GM19043 (cell line): Measurements from ENCODE around the gene MUC2.
"Not testable (repeated sequence)": the region's sequence is repeated elsewhere in the genome, so short reads cannot be mapped to it uniquely, and the experiment has no call there.

Source experiments
- ATAC-seq: cut with Tn5 transposase; IDR thresholded peaks from one replicate; pipeline ENCODE4 v1.9.1; 2021; ENCODE audit warnings: low read depth; ENCODE audit not compliant: unreplicated experiment

MUC2 gene

DNA sequence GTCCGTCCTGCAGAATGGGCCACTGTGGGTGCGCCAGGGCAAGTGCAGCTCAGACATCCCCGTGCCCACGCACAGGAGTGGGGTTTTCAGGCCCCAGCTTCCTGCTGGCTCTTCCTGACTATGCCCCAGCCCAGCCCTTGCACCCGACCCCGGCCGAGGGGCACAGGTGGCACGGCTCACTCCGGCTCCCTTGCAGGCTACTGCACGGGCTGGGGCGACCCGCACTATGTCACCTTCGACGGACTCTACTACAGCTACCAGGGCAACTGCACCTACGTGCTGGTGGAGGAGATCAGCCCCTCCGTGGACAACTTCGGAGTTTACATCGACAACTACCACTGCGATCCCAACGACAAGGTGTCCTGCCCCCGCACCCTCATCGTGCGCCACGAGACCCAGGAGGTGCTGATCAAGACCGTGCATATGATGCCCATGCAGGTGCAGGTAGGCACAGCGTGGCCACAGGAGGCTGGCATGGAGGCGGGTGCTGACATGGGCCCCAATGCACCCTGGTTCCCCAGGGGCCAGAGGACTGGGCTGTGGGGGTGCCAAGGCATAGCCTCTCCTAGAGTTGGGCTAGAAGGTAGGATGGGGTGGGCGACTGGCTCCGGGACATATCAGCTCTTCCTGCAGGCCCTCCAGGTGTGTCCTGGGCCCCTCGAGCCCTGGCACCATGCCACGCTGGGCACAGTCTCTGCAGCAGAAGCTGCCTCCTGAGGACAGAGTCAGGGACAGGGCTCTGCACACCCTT, 27.7 kb downstream of the MUC2 start:
- no peak for ATAC-seq

DNA sequence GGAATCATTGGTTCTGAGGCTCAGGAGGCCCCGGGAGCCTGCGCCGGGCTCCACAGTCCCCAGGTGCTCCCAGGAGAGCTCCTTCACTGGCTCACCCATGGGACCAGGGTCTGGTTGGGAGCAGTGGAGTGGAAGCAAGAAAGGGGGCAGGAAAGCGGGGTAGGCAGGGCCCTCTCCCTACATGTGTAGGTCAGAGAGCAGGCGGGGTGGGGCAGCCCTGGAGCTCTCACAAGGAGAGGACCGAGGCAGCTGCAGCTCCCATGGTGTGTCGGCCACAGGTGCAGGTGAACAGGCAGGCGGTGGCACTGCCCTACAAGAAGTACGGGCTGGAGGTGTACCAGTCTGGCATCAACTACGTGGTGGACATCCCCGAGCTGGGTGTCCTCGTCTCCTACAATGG, 28.3 kb downstream of the MUC2 start:
- no peak for ATAC-seq

DNA sequence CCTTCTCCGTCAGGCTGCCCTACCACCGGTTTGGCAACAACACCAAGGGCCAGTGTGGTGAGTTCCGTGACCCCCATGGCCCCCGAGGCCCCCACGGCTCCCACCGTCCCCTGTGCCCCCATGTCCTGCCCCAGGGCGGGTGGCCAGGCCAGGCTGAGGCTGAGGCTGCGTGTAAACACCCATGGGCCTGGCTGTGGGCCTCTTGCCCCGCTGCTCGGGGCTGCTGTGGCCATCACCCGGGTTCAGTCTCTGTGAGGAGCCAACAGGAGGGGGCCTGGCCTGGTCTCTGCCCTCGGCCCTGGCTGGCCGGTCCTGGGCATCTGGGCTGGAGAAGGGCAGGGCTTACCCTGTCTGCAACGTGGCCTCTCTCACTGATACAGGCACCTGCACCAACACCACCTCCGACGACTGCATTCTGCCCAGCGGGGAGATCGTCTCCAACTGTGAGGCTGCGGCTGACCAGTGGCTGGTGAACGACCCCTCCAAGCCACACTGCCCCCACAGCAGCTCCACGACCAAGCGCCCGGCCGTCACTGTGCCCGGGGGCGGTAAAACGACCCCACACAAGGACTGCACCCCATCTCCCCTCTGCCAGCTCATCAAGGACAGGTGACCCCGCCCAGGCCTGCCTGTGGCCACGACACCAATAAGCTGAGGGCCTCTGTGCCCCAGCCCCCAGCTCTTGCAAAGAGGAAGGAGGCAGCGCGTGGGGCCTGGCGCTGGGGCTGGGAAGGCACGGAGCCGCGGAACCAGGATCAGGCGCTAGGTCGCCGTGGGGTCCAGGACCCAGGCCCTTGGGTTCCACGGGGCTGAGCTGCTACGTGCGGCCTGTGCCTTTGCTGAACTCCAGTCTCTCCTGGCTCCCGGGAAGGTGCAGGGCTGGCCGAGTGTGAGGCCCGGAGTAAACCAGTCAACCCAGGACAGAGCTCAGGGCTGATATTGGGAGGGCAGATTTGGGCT, 29.0 kb downstream of the MUC2 start:
- no peak for ATAC-seq

DNA sequence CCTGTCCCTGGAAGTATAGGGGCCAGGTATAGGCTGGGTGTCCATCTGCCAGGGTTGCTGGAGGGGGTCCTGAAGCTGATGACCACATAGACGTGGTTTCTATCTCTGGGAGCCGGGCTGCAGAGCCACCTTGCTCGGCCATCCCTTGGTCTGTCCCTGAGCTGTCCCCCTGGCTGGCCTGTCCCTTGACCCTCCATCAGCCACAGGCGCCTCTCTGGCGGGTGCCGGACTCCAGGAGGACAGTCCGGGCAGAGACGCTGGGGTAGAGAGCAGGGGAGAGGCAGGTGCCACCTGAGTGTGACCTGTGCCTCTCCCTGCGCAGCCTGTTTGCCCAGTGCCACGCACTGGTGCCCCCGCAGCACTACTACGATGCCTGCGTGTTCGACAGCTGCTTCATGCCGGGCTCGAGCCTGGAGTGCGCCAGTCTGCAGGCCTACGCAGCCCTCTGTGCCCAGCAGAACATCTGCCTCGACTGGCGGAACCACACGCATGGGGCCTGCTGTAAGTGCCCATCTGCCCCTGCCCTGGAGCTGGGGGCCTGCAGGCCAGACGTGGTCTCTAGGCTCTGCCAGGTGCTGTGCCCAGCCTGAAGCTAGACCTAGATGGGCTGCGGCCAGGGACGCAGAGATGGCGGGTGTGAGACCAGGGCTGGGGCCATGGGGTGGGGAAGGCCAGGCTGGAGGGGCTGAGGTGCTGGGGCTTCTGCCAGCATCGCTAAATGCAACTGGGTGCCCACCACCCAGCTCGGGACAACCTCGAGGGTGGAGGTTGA, 29.9 kb downstream of the MUC2 start:
- no peak for ATAC-seq

DNA sequence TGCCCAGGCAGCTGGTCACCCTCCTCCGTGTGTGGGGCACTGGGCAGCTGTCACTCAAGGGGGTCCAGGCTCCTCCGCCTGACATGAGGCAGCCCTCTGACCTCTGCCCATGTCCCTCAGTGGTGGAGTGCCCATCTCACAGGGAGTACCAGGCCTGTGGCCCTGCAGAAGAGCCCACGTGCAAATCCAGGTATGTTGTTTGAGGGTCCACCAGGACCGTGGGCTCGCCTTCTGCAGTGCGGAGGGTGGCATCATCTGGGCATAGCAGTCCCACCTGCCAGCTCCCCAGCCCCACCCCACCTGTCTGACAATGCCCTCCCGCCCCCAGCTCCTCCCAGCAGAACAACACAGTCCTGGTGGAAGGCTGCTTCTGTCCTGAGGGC, 30.5 kb downstream of the MUC2 start:
- ATAC-seq: no peak

DNA sequence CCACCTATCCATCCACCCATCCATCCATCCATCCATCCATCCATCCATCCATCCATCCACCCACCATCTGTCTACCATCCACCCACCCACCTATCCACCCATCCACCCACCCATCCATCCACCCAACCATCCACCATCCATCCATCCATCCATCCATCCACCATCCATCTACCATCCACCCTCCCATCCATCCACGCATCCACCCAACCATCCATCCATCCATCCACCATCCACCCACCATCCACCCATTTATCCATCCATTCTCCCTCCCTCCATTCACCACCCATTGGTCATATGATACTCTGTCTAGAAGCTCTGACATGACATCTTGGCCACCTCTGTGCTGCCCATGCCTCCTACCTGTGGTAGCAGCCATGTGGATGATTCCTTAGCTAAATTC, 31.7 kb downstream of the MUC2 start:
- ATAC-seq: no peak

DNA sequence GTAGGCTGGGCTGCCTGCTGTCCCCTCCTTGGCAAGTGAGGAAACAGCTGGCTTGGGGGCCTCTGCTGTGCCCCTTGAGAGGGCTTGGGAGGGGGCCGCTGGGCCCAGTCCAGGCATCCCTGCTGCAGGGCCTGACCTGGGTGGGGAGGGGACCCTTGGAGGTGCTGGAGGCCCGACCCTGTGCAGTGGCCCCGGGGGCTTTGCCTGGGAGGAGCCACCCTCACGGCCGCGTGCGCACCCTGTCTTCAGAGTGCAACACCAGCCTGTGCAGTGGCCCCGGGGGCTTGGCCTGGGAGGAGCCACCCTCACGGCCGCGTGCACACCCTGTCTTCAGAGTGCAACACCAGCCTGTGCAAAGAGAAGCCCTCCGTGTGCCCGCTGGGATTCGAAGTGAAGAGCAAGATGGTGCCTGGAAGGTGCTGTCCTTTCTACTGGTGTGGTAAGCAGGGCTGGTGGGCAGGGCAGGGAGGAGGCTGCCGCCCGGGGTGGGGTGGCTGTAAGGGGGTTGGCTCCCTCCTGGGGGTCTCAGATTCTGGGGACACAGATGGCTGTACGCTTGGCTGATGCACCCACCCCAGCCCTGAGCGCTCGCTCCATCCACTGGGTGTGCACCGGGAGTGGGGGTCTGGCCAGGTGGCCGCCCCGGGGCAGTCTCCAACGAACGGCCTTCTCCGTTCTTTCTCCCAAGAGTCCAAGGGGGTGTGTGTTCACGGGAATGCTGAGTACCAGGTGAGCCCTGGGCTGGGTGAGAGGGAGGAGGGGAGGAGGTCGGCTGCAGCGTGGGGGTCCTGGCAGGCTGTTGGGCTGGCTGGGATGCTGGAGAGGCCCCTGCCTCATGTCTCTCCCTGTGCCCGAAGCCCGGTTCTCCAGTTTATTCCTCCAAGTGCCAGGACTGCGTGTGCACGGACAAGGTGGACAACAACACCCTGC, 32.9 kb downstream of the MUC2 start:
- ATAC-seq: no peak

DNA sequence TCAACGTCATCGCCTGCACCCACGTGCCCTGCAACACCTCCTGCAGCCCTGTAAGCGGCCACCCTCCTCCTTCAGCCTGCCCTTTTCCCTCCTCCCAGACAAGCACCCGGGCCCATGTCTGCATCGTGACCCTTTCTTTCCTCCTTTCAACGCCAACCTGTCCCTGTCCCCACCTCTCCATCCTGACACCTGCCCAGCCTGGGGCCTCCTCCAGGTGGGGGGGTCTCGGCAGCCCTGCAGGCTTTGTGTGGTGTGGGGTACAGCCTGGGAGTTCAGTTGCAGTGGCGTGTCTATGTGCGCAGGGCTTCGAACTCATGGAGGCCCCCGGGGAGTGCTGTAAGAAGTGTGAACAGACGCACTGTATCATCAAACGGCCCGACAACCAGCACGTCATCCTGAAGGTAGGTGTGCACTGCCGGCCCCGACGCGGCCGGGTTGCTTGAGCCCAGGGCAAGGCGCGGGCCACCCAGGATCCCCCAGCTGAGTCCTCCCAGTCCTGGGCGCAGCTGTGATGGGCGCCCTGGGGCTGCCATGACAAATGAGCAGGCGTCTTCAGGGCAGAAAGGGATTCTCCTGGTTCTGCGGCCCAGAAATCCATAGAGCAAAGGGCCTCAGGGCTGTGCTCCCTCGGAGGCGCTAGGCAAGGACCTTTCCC, 33.7 kb downstream of the MUC2 start:
- no peak for ATAC-seq

DNA sequence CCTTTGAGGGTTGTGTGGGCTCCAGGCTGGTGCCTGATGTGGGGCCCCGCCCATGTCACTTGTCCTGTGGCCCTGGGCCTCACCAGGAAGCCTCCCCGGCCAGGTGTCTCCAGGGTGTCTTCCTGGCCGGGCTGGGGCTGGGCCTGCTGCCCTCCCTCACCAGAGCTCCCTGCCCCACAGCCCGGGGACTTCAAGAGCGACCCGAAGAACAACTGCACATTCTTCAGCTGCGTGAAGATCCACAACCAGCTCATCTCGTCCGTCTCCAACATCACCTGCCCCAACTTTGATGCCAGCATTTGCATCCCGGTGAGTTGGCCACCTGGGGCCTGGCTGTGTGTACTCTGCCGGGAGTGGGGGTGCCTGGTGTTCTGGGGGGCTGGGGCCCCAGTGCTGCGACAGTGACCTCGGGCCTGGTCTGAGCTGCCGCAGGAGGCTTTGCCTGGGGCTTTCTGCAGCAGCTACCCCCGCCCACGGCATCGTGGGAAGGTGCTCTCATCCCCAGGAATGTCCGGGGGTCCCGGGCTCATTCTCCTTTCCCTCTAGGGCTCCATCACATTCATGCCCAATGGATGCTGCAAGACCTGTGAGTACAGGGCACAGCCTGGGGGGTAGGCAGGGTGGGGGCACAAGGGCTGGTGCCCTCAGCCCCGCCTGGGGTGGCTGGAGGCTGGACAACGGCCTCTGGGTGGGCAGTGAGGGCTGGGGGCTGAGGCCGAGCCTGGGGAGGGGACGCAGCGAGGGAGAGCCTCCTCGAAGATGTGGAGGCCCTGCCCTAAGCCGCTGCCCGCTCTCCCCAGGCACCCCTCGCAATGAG, 34.6 kb downstream of the MUC2 start:
- no peak for ATAC-seq

DNA sequence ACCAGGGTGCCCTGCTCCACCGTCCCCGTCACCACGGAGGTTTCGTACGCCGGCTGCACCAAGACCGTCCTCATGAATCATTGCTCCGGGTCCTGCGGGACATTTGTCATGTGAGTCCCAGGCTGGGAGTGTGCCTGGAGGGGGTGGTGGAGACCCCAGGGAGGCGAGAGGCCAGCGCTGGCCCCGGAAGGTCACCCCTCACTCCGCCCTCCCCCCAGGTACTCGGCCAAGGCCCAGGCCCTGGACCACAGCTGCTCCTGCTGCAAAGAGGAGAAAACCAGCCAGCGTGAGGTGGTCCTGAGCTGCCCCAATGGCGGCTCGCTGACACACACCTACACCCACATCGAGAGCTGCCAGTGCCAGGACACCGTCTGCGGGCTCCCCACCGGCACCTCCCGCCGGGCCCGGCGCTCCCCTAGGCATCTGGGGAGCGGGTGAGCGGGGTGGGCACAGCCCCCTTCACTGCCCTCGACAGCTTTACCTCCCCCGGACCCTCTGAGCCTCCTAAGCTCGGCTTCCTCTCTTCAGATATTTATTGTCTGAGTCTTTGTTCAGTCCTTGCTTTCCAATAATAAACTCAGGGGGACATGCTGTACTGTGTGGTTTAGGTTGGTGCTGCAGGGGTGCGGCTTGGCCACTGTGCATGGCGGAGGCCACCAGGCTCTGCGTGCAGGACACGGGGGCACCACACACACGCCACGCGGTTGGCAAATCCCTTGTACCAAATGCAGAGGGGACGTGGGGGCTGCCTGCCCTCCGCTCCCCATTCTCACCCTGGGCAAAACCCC, 35.4 kb downstream of the MUC2 start:
- no peak for ATAC-seq

DNA sequence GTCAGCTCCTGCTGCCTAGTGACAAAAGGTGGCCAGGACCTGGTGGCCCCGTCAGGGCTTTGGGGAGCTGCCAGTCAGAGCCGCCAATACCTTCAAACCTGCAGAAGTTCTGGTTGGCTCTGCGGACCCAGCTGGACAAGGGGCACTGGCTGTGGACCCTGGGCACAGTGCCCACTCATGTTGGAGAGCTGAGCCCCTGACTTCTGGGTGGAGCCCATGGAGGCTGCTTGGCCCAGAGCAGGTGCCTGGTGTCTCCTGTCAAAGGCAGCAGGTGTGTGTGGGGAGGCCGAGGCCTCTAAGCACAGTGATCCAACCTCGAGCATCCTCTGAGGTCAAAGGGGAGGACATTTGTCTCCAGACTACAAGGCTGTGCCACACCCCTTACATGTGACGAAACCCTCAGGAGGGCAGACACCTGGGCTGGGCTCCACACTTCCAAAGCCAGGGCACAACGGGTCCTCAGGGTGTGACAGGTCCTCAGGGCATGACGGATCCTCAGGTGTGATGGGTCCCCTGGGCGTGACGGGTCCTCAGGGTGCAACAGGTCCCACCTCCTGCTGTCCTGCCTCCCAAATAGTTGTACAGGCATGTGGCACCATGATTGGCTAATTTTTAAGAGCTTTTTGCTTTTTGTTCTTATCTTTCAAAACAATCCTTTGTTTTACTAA, 37.0 kb downstream of the MUC2 start:
- no peak for ATAC-seq

DNA sequence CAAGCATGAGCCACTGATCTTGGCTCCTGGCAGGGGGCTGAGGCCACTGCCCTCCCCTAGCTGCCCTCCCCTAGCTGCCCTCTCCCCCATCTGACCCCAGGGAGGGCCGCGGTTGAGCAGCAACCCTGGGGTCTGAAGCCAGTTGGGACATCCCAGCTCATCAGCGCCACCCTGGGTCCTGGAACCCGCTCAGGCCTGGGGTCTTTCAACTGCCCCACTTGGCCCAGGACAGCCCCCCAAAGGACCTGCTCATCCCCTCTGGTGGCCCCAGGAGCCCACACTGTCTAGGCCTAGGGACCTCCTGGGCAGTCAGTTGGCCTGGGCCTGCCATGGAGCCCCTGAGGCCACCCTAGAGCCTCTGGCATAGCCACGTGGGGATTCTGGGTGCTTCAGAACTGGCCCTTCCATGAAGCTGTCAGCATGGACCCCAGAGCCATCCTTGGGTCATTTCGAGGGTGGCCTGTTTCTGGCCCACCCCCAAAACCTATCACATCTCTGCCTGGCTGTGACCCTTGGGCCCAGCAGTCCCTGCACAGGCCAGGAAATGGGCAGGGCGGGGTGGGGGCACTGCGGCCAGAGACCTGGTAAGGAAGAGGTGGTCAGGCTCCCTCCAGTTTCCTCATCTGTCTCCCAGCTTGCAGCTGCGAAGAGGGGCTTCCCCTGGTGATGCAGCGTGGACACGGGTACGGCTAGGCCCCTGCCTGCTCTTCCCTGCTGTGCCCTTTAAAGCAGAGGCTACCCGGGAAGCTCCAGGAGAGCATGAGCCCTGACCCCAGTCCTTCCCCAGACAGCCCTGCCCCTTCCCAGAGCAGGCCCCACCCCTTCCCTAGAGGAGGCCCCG, 37.9 kb downstream of the MUC2 start:
- no peak for ATAC-seq

DNA sequence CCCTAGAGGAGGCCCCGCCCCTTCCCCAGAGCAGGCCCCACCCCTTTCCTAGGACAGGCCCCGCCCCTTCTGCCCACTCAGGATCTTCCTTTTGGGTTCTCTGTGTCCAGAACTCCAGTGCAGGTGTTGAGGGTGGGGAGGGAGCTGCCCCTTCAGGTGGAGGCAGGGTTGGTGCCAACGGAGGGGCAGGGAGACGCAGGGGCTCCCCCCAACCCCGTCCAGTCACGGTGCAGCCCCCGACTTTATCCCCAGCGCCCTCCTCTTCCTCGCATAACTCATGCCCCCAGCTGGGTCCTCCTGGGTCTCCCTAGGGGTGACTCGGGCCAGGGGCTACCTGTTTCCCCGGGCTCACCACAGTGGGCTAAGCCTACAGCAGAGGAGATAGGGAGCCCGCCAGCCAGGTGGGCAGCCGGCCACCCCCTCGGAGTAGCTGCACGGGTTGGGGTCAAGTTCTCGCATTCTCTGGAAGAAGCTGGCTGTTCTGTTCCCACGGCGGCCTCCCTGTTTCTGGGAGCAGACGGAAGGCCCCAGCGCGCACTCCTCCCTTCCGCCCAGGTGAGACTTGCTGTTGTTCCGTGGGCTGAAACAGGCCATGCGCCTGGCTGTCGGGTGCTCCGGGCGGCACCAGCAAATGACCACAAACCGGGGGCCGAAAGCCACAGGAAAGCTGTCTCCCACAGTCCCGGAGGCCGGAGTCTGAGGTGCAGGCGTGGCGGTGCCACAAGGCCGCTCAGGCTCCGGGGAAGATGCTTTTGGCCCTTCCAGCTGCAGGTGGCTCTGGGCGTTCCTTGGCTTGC, 38.9 kb downstream of the MUC2 start:
- no peak for ATAC-seq

DNA sequence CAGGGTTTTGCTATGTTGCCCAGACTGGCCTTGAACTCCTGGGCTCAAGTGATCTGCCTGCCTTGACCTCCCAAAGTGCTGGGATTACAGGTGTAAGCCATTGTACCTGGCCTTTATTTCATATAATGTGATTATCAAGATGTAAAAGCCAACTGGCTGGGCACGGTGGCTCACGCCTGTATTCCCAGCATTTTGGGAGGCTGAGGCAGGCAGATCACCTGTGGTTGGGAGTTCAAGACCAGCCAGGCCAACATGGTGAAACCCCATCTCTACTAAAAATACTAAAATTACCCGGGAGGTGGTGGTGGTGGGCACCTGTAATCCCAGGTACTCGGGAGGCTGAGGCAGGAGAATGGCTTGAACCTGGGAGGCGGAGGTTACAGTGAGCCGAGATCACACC, 40.6 kb downstream of the MUC2 start:
- not testable (repeated sequence) for ATAC-seq

DNA sequence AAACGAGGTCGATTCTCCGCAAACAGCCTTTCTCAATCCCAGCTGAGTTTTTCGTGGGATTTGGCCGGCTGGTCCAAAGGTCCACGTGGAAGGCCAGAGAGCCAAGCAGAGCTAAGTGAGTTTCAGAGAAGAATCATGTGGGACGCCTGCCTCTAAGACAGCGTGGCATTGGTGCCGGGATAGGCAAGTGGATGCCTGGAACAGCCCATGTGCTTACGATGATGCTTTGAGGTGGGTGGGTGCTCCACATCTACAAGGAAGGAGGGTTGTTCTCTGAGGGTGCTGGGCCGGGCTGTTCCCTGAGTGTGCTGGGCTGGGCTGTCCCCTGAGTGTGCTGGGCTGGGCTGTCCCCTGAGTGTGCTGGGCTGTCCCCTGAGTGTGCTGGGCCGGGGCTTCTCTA, 41.4 kb downstream of the MUC2 start:
- ATAC-seq: no peak
